GM23338 (cell line): ENCODE results near the gene GRIP2. TPM values are rescaled to one million over a fixed set of nuclear protein-coding genes. Genes with fewer than 3 reads are reported as not detected.

ENCODE experiments used
- ATAC-seq: fragments of 200-7000 bp; cut with Tn5 transposase; 3 replicates; pipeline ENCODE4 v1.9.1; 2020
- DNase-seq: peaks from one replicate; pipeline ENCODE4 v3.0.0-alpha.2; 2015; ENCODE audit warnings: low spot score
- H2AFZ ChIP-seq: fragments of 200-600 bp; sonication (generic); 2 replicates; pipeline ENCODE4 v1.8.0; 2016; ENCODE audit warnings: antibody characterized with exemption, mild to moderate bottlenecking, moderate library complexity
- H3F3A ChIP-seq: fragments of 200-600 bp; sonication (generic); replicated peaks from 2 replicates; pipeline ENCODE4 v1.8.0; 2017; ENCODE audit warnings: antibody characterized with exemption, mixed run types, low read depth
- H3K27ac ChIP-seq: fragments of 200-600 bp; sonication (generic); 2 replicates; pipeline ENCODE4 v1.6.1; 2016; ENCODE audit warnings: low read depth
- H3K27me3 ChIP-seq: fragments of 200-600 bp; sonication (generic); 2 replicates; pipeline ENCODE4 v1.8.0; 2016; ENCODE audit warnings: mild to moderate bottlenecking, mixed run types, moderate library complexity; ENCODE audit not compliant: insufficient read depth
- H3K36me3 ChIP-seq: fragments of 200-600 bp; sonication (generic); 2 replicates; pipeline ENCODE4 v1.8.0; 2016; ENCODE audit warnings: mild to moderate bottlenecking; ENCODE audit not compliant: insufficient read depth
- H3K4me1 ChIP-seq: fragments of 200-600 bp; sonication (generic); 2 replicates; pipeline ENCODE4 v1.8.0; 2016; ENCODE audit warnings: mild to moderate bottlenecking, moderate library complexity; ENCODE audit not compliant: insufficient read depth
- H3K4me2 ChIP-seq: fragments of 200-600 bp; sonication (generic); 2 replicates; pipeline ENCODE4 v1.7.1; 2017; ENCODE audit warnings: mixed run types
- H3K4me3 ChIP-seq: fragments of 200-600 bp; sonication (generic); 2 replicates; pipeline ENCODE4 v1.6.1; 2016; ENCODE audit warnings: mixed run types
- H3K79me2 ChIP-seq: fragments of 200-600 bp; sonication (generic); replicated peaks from 2 replicates; pipeline ENCODE4 v1.8.0; 2017; ENCODE audit warnings: mild to moderate bottlenecking; ENCODE audit not compliant: insufficient read depth
- H3K9me2 ChIP-seq: fragments of 200-600 bp; sonication (generic); 2 replicates; pipeline ENCODE4 v1.8.0; 2017; ENCODE audit not compliant: insufficient read depth
- H4K20me1 ChIP-seq: fragments of 200-600 bp; sonication (generic); replicated peaks from 2 replicates; pipeline ENCODE4 v1.8.0; 2017; ENCODE audit warnings: mild to moderate bottlenecking; ENCODE audit not compliant: insufficient read depth
- H3K27ac Mint-ChIP-seq: 2 replicates; pipeline ENCODE4 v1.8.0; 2020; ENCODE audit warnings: inconsistent platforms, mild to moderate bottlenecking, moderate library complexity, mixed read lengths
- H3K27me3 Mint-ChIP-seq: 3 replicates; pipeline ENCODE4 v1.8.0; 2022; ENCODE audit warnings: low read depth, mild to moderate bottlenecking, moderate library complexity, mixed read lengths, inconsistent platforms; ENCODE audit not compliant: insufficient read depth, poor library complexity
- H3K36me3 Mint-ChIP-seq: 3 replicates; pipeline ENCODE4 v1.8.0; 2021; ENCODE audit warnings: low read depth, mild to moderate bottlenecking, inconsistent platforms, moderate library complexity, mixed read lengths
- H3K4me1 Mint-ChIP-seq: 3 replicates; pipeline ENCODE4 v1.8.0; 2020; ENCODE audit warnings: mild to moderate bottlenecking, inconsistent platforms, mixed read lengths
- H3K4me3 Mint-ChIP-seq: 3 replicates; pipeline ENCODE4 v1.8.0; 2021; ENCODE audit warnings: moderate library complexity, mild to moderate bottlenecking, inconsistent platforms, mixed read lengths
- H3K9me3 Mint-ChIP-seq: 3 replicates; pipeline ENCODE4 v1.8.0; 2020; ENCODE audit warnings: moderate library complexity, mild to moderate bottlenecking, inconsistent platforms, mixed read lengths
- CREB1 ChIP-seq: fragments of 250-450 bp; sonication (Bioruptor Pico); IDR thresholded peaks from 2 replicates; pipeline ENCODE4 v1.5.0; 2020; ENCODE audit warnings: low read depth, mild to moderate bottlenecking, moderate library complexity
- EZH2 ChIP-seq: fragments of 200-600 bp; sonication (generic); IDR thresholded peaks from one replicate; pipeline ENCODE4 v1.8.0; 2017; ENCODE audit warnings: antibody characterized with exemption, mild to moderate bottlenecking, low read depth; ENCODE audit not compliant: unreplicated experiment
- STAT1 ChIP-seq: IDR thresholded peaks from one replicate; pipeline ENCODE4 v1.6.1; 2016; ENCODE audit warnings: antibody characterized with exemption; ENCODE audit not compliant: unreplicated experiment
- ZNF331 ChIP-seq: fragments of 250-450 bp; sonication (Bioruptor Pico); IDR thresholded peaks from 2 replicates; pipeline ENCODE4 v1.5.0; 2020; ENCODE audit warnings: low read depth, mild to moderate bottlenecking, moderate library complexity
- polyA plus RNA-seq: library from polyadenylated mRNA; unstranded; fragments of >200 nt; fragmentation: Nextera tagmentation; extraction: Ambion mirVana; gene quantifications from 2 replicates; pipeline ENCODE4 v1.2.1, GENCODE V29; 2016
- total RNA-seq: library from RNA; depleted of rRNA; stranded (reverse); fragments of >200 nt; shearing (Covaris generic); gene quantifications from 2 replicates; pipeline ENCODE4 v1.2.3, GENCODE V29; 2014
- TF ChIP-seq, protein P1 (sequence below): IDR thresholded peaks from one replicate; pipeline ENCODE4 v1.6.1; 2018; ENCODE audit warnings: antibody characterized with exemption; ENCODE audit not compliant: unreplicated experiment
- TF ChIP-seq, protein P2 (sequence below): fragments of 250-450 bp; sonication (Bioruptor Pico); IDR thresholded peaks from 2 replicates; pipeline ENCODE4 v1.5.0; 2020; ENCODE audit warnings: mild to moderate bottlenecking, moderate library complexity
- TF ChIP-seq, protein P3 (sequence below), 2 experiments: fragments of 200-600 bp in 1 of 2; sonication (generic) in 1 of 2; conservative IDR thresholded peaks; 2 replicates each; pipeline versions ENCODE4 v1.5.1 to v1.6.1; 2016 to 2017; ENCODE audit warnings: antibody characterized with exemption in 2 of 2, low read depth in 2 of 2, mild to moderate bottlenecking in 2 of 2, moderate library complexity in 1 of 2
- TF ChIP-seq, protein P4 (sequence below): IDR thresholded peaks from 2 replicates; pipeline ENCODE4 v1.6.1; 2016; ENCODE audit warnings: antibody characterized with exemption

The GRIP2 gene
- total and polyA plus RNA-seq, 2 experiments from 2014 or later = 3.6 to 5.8 TPM

DNA sequence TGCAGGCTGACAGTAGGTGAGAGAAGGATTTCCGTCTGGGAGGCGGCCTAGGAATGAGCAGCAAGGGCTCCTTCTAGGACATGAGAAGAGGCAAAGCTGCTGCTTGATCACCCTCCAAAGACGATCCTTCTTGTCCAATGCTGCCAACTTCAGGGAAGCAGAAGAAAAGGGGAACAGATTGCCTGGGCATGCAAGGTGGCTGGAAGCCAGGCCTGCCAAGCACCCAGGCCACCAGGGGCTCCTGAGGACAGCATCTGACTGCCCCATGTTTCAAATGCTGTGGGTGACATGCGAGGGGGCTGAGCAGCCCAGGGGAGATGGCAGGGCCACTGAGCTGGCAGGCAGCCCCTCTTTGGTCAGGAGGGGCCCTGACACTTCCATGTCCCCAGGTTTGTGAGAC lies 3.3 kb upstream of the GRIP2 start (continued):
- TF ChIP-seq, protein P1, sequence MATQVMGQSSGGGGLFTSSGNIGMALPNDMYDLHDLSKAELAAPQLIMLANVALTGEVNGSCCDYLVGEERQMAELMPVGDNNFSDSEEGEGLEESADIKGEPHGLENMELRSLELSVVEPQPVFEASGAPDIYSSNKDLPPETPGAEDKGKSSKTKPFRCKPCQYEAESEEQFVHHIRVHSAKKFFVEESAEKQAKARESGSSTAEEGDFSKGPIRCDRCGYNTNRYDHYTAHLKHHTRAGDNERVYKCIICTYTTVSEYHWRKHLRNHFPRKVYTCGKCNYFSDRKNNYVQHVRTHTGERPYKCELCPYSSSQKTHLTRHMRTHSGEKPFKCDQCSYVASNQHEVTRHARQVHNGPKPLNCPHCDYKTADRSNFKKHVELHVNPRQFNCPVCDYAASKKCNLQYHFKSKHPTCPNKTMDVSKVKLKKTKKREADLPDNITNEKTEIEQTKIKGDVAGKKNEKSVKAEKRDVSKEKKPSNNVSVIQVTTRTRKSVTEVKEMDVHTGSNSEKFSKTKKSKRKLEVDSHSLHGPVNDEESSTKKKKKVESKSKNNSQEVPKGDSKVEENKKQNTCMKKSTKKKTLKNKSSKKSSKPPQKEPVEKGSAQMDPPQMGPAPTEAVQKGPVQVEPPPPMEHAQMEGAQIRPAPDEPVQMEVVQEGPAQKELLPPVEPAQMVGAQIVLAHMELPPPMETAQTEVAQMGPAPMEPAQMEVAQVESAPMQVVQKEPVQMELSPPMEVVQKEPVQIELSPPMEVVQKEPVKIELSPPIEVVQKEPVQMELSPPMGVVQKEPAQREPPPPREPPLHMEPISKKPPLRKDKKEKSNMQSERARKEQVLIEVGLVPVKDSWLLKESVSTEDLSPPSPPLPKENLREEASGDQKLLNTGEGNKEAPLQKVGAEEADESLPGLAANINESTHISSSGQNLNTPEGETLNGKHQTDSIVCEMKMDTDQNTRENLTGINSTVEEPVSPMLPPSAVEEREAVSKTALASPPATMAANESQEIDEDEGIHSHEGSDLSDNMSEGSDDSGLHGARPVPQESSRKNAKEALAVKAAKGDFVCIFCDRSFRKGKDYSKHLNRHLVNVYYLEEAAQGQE = no peak
- no peak for TF ChIP-seq STAT1
- TF ChIP-seq, protein P2, sequence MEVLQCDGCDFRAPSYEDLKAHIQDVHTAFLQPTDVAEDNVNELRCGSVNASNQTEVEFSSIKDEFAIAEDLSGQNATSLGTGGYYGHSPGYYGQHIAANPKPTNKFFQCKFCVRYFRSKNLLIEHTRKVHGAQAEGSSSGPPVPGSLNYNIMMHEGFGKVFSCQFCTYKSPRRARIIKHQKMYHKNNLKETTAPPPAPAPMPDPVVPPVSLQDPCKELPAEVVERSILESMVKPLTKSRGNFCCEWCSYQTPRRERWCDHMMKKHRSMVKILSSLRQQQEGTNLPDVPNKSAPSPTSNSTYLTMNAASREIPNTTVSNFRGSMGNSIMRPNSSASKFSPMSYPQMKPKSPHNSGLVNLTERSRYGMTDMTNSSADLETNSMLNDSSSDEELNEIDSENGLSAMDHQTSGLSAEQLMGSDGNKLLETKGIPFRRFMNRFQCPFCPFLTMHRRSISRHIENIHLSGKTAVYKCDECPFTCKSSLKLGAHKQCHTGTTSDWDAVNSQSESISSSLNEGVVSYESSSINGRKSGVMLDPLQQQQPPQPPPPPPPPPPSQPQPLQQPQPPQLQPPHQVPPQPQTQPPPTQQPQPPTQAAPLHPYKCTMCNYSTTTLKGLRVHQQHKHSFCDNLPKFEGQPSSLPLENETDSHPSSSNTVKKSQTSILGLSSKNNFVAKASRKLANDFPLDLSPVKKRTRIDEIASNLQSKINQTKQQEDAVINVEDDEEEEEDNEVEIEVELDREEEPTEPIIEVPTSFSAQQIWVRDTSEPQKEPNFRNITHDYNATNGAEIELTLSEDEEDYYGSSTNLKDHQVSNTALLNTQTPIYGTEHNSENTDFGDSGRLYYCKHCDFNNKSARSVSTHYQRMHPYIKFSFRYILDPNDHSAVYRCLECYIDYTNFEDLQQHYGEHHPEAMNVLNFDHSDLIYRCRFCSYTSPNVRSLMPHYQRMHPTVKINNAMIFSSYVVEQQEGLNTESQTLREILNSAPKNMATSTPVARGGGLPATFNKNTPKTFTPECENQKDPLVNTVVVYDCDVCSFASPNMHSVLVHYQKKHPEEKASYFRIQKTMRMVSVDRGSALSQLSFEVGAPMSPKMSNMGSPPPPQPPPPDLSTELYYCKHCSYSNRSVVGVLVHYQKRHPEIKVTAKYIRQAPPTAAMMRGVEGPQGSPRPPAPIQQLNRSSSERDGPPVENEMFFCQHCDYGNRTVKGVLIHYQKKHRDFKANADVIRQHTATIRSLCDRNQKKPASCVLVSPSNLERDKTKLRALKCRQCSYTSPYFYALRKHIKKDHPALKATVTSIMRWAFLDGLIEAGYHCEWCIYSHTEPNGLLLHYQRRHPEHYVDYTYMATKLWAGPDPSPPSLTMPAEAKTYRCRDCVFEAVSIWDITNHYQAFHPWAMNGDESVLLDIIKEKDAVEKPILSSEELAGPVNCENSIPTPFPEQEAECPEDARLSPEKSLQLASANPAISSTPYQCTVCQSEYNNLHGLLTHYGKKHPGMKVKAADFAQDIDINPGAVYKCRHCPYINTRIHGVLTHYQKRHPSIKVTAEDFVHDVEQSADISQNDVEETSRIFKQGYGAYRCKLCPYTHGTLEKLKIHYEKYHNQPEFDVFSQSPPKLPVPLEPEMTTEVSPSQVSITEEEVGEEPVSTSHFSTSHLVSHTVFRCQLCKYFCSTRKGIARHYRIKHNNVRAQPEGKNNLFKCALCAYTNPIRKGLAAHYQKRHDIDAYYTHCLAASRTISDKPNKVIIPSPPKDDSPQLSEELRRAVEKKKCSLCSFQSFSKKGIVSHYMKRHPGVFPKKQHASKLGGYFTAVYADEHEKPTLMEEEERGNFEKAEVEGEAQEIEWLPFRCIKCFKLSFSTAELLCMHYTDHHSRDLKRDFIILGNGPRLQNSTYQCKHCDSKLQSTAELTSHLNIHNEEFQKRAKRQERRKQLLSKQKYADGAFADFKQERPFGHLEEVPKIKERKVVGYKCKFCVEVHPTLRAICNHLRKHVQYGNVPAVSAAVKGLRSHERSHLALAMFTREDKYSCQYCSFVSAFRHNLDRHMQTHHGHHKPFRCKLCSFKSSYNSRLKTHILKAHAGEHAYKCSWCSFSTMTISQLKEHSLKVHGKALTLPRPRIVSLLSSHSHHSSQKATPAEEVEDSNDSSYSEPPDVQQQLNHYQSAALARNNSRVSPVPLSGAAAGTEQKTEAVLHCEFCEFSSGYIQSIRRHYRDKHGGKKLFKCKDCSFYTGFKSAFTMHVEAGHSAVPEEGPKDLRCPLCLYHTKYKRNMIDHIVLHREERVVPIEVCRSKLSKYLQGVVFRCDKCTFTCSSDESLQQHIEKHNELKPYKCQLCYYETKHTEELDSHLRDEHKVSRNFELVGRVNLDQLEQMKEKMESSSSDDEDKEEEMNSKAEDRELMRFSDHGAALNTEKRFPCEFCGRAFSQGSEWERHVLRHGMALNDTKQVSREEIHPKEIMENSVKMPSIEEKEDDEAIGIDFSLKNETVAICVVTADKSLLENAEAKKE = no peak

- DNase-seq (no peak), ATAC-seq (no peak)
- no peak overlapping the region for H3K27ac Mint-ChIP-seq
- Histone ChIP-seq H4K20me1 (no peaks in the 10 kb centered on the region), H3F3A (no peaks in the 10 kb centered on the region), H3K36me3 (no peaks in the 10 kb centered on the region), H3K79me2 (no peaks in the 10 kb centered on the region), H3K4me3 (no peak overlapping the region), H3K4me2 (no peak overlapping the region), H3K9me2 (no peaks in the 10 kb centered on the region), H3K4me1 (no peaks in the 10 kb centered on the region), H3K27ac (no peak overlapping the region), H3K27me3 (no peaks in the 10 kb centered on the region), H2AFZ (no peak overlapping the region)
- H3K9me3 Mint-ChIP-seq = no peaks in the 10 kb centered on the region
- TF ChIP-seq CREB1 (no peak), STAT1 (no peak), EZH2 (no peak), ZNF331 (CRISPR knock-in tag) (no peak)
- TF ChIP-seq, protein P3, sequence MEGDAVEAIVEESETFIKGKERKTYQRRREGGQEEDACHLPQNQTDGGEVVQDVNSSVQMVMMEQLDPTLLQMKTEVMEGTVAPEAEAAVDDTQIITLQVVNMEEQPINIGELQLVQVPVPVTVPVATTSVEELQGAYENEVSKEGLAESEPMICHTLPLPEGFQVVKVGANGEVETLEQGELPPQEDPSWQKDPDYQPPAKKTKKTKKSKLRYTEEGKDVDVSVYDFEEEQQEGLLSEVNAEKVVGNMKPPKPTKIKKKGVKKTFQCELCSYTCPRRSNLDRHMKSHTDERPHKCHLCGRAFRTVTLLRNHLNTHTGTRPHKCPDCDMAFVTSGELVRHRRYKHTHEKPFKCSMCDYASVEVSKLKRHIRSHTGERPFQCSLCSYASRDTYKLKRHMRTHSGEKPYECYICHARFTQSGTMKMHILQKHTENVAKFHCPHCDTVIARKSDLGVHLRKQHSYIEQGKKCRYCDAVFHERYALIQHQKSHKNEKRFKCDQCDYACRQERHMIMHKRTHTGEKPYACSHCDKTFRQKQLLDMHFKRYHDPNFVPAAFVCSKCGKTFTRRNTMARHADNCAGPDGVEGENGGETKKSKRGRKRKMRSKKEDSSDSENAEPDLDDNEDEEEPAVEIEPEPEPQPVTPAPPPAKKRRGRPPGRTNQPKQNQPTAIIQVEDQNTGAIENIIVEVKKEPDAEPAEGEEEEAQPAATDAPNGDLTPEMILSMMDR (conservative IDR thresholded peaks at IDR 0.05; ENCODE audit: low read depth in 2 of 2) = no peak
- TF ChIP-seq, protein P4, sequence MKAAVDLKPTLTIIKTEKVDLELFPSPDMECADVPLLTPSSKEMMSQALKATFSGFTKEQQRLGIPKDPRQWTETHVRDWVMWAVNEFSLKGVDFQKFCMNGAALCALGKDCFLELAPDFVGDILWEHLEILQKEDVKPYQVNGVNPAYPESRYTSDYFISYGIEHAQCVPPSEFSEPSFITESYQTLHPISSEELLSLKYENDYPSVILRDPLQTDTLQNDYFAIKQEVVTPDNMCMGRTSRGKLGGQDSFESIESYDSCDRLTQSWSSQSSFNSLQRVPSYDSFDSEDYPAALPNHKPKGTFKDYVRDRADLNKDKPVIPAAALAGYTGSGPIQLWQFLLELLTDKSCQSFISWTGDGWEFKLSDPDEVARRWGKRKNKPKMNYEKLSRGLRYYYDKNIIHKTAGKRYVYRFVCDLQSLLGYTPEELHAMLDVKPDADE = no peak
- TF ChIP-seq, protein P1 = no peak
- peaks cover 1% of the 10 kb centered on the region for H3K27me3 Mint-ChIP-seq
- H3K36me3 Mint-ChIP-seq = no peaks in the 10 kb centered on the region
- no peak overlapping the region for H3K4me3 Mint-ChIP-seq
- H3K4me1 Mint-ChIP-seq = peaks cover 13% of the 10 kb centered on the region
Measured at GRCh38 chr3:14542656-14543055, 2.5 kb upstream of the GRIP2 start.
